Measurements from ENCODE around the gene POU2F3. TPM values are rescaled to one million over a fixed set of nuclear protein-coding genes. Genes with fewer than 3 reads are reported as not detected.

Gene POU2F3
- total and polyA plus RNA-seq, 8 donors: 0.12 to 2.6 (median 0.25) TPM

DNA sequence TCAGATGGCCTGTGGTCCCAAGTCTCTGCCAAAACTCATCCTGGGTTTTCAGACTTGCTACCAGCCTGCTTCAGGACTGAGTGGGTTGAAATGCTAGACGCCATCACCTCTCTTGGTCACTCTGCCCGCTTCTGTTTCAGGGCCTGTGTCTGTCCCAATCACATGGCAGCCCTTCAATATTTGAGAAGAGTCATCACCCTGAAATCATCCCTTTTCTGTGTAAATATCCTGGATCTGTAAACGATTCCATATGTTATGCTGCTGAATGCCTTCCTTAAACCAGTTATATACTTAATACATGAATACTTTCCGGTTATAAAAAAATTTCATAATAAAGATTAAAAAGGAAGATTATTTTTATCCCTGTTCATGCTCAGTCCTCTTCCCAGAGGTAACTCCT lies 45.3 kb downstream of the POU2F3 start:
- Histone ChIP-seq H3K27ac (no peak overlapping the region), H3K36me3 (no peaks in the 10 kb centered on the region), H3K4me3 (no peak overlapping the region), H3K4me1 (no peaks in the 10 kb centered on the region), H3K9me3 (no peaks in the 10 kb centered on the region), H3K27me3 (no peaks in the 10 kb centered on the region)
- ATAC-seq: no peak
- intact Hi-C loops (cut with DNase I): no loop called here
- TF ChIP-seq, protein P1, sequence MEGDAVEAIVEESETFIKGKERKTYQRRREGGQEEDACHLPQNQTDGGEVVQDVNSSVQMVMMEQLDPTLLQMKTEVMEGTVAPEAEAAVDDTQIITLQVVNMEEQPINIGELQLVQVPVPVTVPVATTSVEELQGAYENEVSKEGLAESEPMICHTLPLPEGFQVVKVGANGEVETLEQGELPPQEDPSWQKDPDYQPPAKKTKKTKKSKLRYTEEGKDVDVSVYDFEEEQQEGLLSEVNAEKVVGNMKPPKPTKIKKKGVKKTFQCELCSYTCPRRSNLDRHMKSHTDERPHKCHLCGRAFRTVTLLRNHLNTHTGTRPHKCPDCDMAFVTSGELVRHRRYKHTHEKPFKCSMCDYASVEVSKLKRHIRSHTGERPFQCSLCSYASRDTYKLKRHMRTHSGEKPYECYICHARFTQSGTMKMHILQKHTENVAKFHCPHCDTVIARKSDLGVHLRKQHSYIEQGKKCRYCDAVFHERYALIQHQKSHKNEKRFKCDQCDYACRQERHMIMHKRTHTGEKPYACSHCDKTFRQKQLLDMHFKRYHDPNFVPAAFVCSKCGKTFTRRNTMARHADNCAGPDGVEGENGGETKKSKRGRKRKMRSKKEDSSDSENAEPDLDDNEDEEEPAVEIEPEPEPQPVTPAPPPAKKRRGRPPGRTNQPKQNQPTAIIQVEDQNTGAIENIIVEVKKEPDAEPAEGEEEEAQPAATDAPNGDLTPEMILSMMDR (IDR thresholded peaks at IDR 0.05): no peak
- 81 to 86% methylated on average over 4 of the region's 4 CpGs for WGBS, 2 donors
- no peak for FAIRE-seq
- DNase-seq: no peak

DNA sequence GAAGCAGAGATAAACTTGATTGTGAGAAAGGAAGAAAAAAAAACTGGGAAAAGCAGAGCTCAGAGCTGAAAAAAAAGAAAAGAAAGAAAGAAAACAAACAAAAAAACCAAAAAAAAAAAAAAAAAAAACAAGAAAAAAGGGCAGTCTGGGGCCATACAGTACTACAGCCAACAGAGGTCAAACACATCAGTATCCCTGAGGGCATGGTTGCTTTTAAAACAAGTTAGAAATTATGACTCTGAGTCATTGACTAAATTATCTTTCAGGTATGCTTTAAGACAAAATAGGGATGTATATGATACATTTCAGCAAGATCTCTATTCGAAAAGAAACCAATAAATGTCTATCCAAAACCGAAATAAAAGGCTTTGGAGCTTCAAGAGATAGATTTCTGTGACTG lies 48.1 kb downstream of the POU2F3 start:
- WGBS, 2 donors: 73 to 78% methylated on average over 2 of the region's 2 CpGs
- no peaks in the 10 kb centered on the region for H3K9me3 ChIP-seq
- intact Hi-C loops (cut with DNase I): no loop called here
- DNase-seq: no peak
- no peaks in the 10 kb centered on the region for H3K36me3 ChIP-seq
- no peak overlapping the region for H3K27ac ChIP-seq
- no peak for FAIRE-seq
- no peaks in the 10 kb centered on the region for H3K27me3 ChIP-seq
- H3K4me3 ChIP-seq: no peak overlapping the region
- TF ChIP-seq, protein P1 (IDR thresholded peaks at IDR 0.05): no peak
- ATAC-seq: no peak
- no peaks in the 10 kb centered on the region for H3K4me1 ChIP-seq

DNA sequence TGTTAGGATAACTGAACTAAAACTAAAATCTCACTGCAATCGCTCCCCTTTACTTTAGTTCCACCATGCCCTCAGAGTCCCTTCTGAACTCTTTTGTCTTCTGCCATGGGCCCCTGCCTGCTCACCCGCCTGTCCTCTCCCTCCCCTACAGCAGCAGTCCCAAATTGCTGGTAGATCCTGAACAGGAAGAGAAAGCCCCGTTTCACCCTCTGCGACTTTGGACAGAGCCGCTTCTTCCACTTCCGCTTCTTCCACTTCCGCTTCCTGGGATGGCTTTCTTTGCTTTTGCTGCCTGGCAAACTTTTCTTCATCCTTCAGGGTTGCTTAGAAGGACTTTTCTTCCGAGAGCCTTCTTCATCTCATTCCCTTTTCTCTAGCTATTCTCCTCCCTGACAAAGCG lies 49.5 kb downstream of the POU2F3 start:
- H3K9me3 ChIP-seq: no peaks in the 10 kb centered on the region
- H3K4me3 ChIP-seq: no peak overlapping the region
- H3K27me3 ChIP-seq: no peaks in the 10 kb centered on the region
- H3K4me1 ChIP-seq: no peaks in the 10 kb centered on the region
- ATAC-seq (no peak), DNase-seq (no peak), FAIRE-seq (no peak)
- TF ChIP-seq, protein P1 (IDR thresholded peaks at IDR 0.05): no peak
- H3K36me3 ChIP-seq: no peaks in the 10 kb centered on the region
- 79 to 89% methylated on average over 9 of the region's 9 CpGs for WGBS, 2 donors
- no peak overlapping the region for H3K27ac ChIP-seq
- intact Hi-C loops (cut with DNase I): no loop called here

DNA sequence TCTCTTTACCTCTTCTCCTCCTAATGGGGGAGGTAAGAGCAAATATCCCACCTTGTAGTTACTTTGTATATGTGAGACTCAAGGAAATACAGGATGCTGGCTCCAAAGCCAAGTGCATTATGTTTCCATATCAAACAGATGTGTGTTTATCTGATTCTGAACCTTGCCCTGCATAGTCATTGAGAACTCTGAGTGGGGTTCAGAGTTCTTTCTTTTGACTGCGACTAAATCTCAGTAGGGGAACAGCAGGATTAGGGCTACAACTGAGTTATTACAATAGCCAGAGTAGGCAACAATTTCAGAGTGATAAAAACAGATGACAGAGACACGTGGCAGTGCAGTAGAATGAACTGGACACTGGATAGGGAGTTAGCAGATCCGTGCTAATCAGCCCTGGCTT lies 51.0 kb downstream of the POU2F3 start:
- Histone ChIP-seq H3K27ac (no peak overlapping the region), H3K4me3 (no peak overlapping the region), H3K4me1 (peaks cover 0 to 3% (median 0%) of the 10 kb centered on the region in 3 donors), H3K9me3 (no peaks in the 10 kb centered on the region), H3K27me3 (no peaks in the 10 kb centered on the region), H3K36me3 (no peaks in the 10 kb centered on the region)
- 46 to 51% methylated on average over 3 of the region's 3 CpGs for WGBS, 2 donors
- TF ChIP-seq, protein P1 (IDR thresholded peaks at IDR 0.05): no peak
- intact Hi-C loops (cut with DNase I): loop anchor here in 1 of 3 donors (10.0 kb wide), 1 partner anchor 96 kb away; no protein-coding TSS in a partner anchor
- ATAC-seq (no peak), DNase-seq (no peak), FAIRE-seq (no peak)

DNA sequence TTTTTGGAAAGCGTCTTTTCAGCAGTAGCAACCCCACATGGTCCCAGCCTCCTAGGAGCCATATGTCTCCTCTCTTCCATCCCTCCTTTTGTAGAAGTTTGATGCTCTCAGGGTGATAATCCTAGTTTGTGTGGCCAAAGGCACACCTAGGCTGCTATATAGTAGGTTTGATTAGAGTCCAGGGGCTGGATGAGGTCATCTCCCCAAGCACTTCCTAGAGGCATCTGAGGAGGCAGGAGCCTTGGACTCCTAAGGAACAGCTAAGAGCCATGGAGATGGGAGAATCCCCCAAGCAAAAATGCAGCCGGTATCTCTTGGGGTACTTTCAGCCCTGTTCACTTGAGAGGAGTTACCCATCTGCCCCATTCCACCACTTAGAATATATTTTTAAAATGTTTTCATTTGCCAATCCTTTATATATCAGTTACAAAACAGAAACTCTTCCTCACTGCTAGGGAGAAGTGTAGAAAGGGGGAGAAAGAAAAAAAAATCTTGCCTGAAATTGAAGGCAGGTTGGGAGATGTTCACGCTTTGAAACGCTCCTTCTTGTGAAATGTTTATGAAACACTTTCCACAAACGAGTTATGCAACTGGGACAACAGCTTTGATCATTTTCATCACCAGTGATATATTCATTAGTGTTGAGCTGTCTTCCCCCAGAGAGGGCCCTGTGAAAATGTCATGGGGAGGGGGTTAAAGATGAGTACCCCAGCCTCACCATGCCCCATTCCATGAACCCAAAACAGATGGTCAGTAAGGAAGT lies 53.3 kb downstream of the POU2F3 start:
- TF ChIP-seq, protein P1 (IDR thresholded peaks at IDR 0.05): no peak
- WGBS, 2 donors: 73 to 74% methylated on average over 5 of the region's 5 CpGs
- H3K36me3 ChIP-seq: no peaks in the 10 kb centered on the region
- H3K9me3 ChIP-seq: no peaks in the 10 kb centered on the region
- H3K27me3 ChIP-seq: no peaks in the 10 kb centered on the region
- H3K4me1 ChIP-seq: peaks cover 0 to 3% (median 0%) of the 10 kb centered on the region in 3 donors
- H3K27ac ChIP-seq: no peak overlapping the region
- DNase-seq (no peak), FAIRE-seq (no peak), ATAC-seq (no peak)
- H3K4me3 ChIP-seq: no peak overlapping the region
- intact Hi-C loops (cut with DNase I): loop anchor here in 1 of 3 donors (10.0 kb wide), 1 partner anchor 98 kb away; no protein-coding TSS in a partner anchor

All from pancreas (tissue), 10 donors.